H9 (cell line): ENCODE results near the gene PPA1. TPM values are rescaled to one million over a fixed set of nuclear protein-coding genes. Genes with fewer than 3 reads are reported as not detected.

Experiments
- DNase-seq: peaks from one replicate; pipeline ENCODE4 v3.0.0-alpha.2; 2017
- H2AFZ ChIP-seq: one replicate; pipeline ENCODE4 v1.6.1; 2013; ENCODE audit warnings: mild to moderate bottlenecking, low read length, control low read depth, moderate library complexity
- H2AK5ac ChIP-seq: 2 replicates; pipeline ENCODE4 v1.6.1; 2013; ENCODE audit warnings: low read length, control low read depth, mixed read lengths; ENCODE audit not compliant: insufficient read length
- H2BK120ac ChIP-seq: one replicate; pipeline ENCODE4 v1.6.1; 2013; ENCODE audit warnings: low read depth, mild to moderate bottlenecking, low read length, control low read depth, inconsistent platforms; ENCODE audit not compliant: poor library complexity, severe bottlenecking
- H2BK12ac ChIP-seq: 2 replicates; pipeline ENCODE4 v1.6.1; 2013; ENCODE audit warnings: low read length, control low read depth, mixed read lengths, low read depth; ENCODE audit not compliant: insufficient read length
- H2BK15ac ChIP-seq: 2 replicates; pipeline ENCODE4 v1.6.1; 2013; ENCODE audit warnings: low read depth, low read length, control low read depth
- H2BK20ac ChIP-seq: one replicate; pipeline ENCODE4 v1.6.1; 2013; ENCODE audit warnings: low read depth, mild to moderate bottlenecking, low read length, control low read depth, inconsistent platforms; ENCODE audit not compliant: poor library complexity, severe bottlenecking
- H2BK5ac ChIP-seq: 2 replicates; pipeline ENCODE4 v1.6.1; 2013; ENCODE audit warnings: low read length, control low read depth, mixed read lengths; ENCODE audit not compliant: insufficient read length
- H3K14ac ChIP-seq: 2 replicates; pipeline ENCODE4 v1.6.1; 2013; ENCODE audit warnings: low read length, control low read depth; ENCODE audit not compliant: insufficient read depth
- H3K18ac ChIP-seq: 2 replicates; pipeline ENCODE4 v1.6.1; 2013; ENCODE audit warnings: low read depth, mild to moderate bottlenecking, mixed read lengths, low read length, control low read depth; ENCODE audit not compliant: insufficient read length
- H3K23ac ChIP-seq: 2 replicates; pipeline ENCODE4 v1.6.1; 2013; ENCODE audit warnings: low read length, control low read depth, mixed read lengths, low read depth; ENCODE audit not compliant: insufficient read length
- H3K23me2 ChIP-seq: 2 replicates; pipeline ENCODE4 v1.6.1; 2013; ENCODE audit warnings: low read depth, mild to moderate bottlenecking, mixed read lengths, low read length, control low read depth; ENCODE audit not compliant: insufficient read length, poor library complexity, severe bottlenecking
- H3K27ac ChIP-seq: 2 replicates; pipeline ENCODE4 v1.5.1; 2013; ENCODE audit warnings: low read length, control low read depth, mixed read lengths, low read depth; ENCODE audit not compliant: insufficient read length
- H3K27me3 ChIP-seq: 2 replicates; pipeline ENCODE4 v1.6.1; 2013; ENCODE audit warnings: low read length, control low read depth, inconsistent platforms; ENCODE audit not compliant: insufficient read depth
- H3K4ac ChIP-seq: 2 replicates; pipeline ENCODE4 v1.6.1; 2013; ENCODE audit warnings: low read depth, mild to moderate bottlenecking, control low read depth, inconsistent platforms, low read length, moderate library complexity
- H3K4me1 ChIP-seq: 2 replicates; pipeline ENCODE4 v1.6.1; 2013; ENCODE audit warnings: low read length, control low read depth, inconsistent platforms; ENCODE audit not compliant: insufficient read depth
- H3K4me2 ChIP-seq: 2 replicates; pipeline ENCODE4 v1.6.1; 2013; ENCODE audit warnings: low read length, control low read depth, mixed read lengths; ENCODE audit not compliant: insufficient read length, insufficient read depth
- H3K56ac ChIP-seq: 2 replicates; pipeline ENCODE4 v1.6.1; 2013; ENCODE audit warnings: low read depth, mild to moderate bottlenecking, mixed read lengths, low read length, control low read depth; ENCODE audit not compliant: insufficient read length
- H3K79me1 ChIP-seq: 2 replicates; pipeline ENCODE4 v1.6.1; 2013; ENCODE audit warnings: low read depth, mild to moderate bottlenecking, moderate library complexity, low read length, control low read depth, inconsistent platforms; ENCODE audit not compliant: insufficient read depth, poor library complexity, severe bottlenecking
- H3K79me2 ChIP-seq: 2 replicates; pipeline ENCODE4 v1.6.1; 2013; ENCODE audit warnings: low read length, control low read depth, inconsistent platforms; ENCODE audit not compliant: insufficient read depth
- H3K9ac ChIP-seq: 2 replicates; pipeline ENCODE4 v1.6.1; 2013; ENCODE audit warnings: low read length, control low read depth, mixed read lengths; ENCODE audit not compliant: insufficient read length; ENCODE audit errors: extremely low read depth
- H3K9me3 ChIP-seq: one replicate; pipeline ENCODE4 v1.6.1; 2013; ENCODE audit warnings: low read depth, low read length, inconsistent platforms; ENCODE audit not compliant: control insufficient read depth
- H3T11ph ChIP-seq: one replicate; pipeline ENCODE4 v1.6.1; 2013; ENCODE audit warnings: mild to moderate bottlenecking, low read length, control low read depth, inconsistent platforms
- H4K20me1 ChIP-seq: one replicate; pipeline ENCODE4 v1.6.1; 2013; ENCODE audit not compliant: control insufficient read depth, insufficient read length, insufficient read depth
- H4K5ac ChIP-seq: 2 replicates; pipeline ENCODE4 v1.6.1; 2013; ENCODE audit warnings: low read depth, mild to moderate bottlenecking, mixed read lengths, low read length, control low read depth; ENCODE audit not compliant: insufficient read length
- H4K8ac ChIP-seq: replicated peaks from 2 replicates; pipeline ENCODE4 v1.6.1; 2013; ENCODE audit warnings: low read length, control low read depth, mixed read lengths, low read depth; ENCODE audit not compliant: insufficient read length
- H4K91ac ChIP-seq: 2 replicates; pipeline ENCODE4 v1.6.1; 2013; ENCODE audit warnings: low read depth, mild to moderate bottlenecking, moderate library complexity, mixed read lengths, low read length, control low read depth; ENCODE audit not compliant: insufficient read length
- H3K27ac Mint-ChIP-seq, 3 experiments: 2 replicates in 2 of 3; 3 replicates in 1 of 3; pipeline ENCODE4 v1.8.0; 2020 to 2021; ENCODE audit warnings: mixed read lengths in 3 of 3, mild to moderate bottlenecking in 1 of 3, moderate library complexity in 1 of 3
- H3K27me3 Mint-ChIP-seq: 2 replicates; pipeline ENCODE4 v1.8.0; 2021; ENCODE audit warnings: low read depth, mild to moderate bottlenecking, moderate library complexity, mixed read lengths
- H3K36me3 Mint-ChIP-seq, 3 experiments: 2 replicates in 2 of 3; 3 replicates in 1 of 3; pipeline ENCODE4 v1.8.0; 2020 to 2021; ENCODE audit warnings: low read depth in 3 of 3, mixed read lengths in 3 of 3; ENCODE audit not compliant: insufficient read depth in 1 of 3
- H3K4me1 Mint-ChIP-seq, 2 experiments: 2 replicates each; pipeline ENCODE4 v1.8.0; 2020; ENCODE audit warnings: mixed read lengths in 2 of 2
- H3K4me3 Mint-ChIP-seq, 2 experiments: 2 replicates in 1 of 2; 3 replicates in 1 of 2; pipeline ENCODE4 v1.8.0; 2020 to 2021; ENCODE audit warnings: mild to moderate bottlenecking in 2 of 2, mixed read lengths in 2 of 2, moderate library complexity in 1 of 2
- H3K9me3 Mint-ChIP-seq, 2 experiments: 2 replicates in 1 of 2; 3 replicates in 1 of 2; pipeline ENCODE4 v1.8.0; 2020; ENCODE audit warnings: mild to moderate bottlenecking in 2 of 2, mixed read lengths in 2 of 2, moderate library complexity in 1 of 2
- WGBS: extraction: QIAGEN DNeasy Blood & Tissue Kit; methylation state at CpG from one replicate; pipeline ENCODE4 v1.1.7; 2013; ENCODE audit warnings: missing lambda C conversion rate, low lambda C conversion rate, mixed read lengths; ENCODE audit not compliant: insufficient read length; ENCODE audit errors: extremely low coverage; 5-methylcytosine and 5-hydroxymethylcytosine counted together
- total RNA-seq: library from RNA; stranded (reverse); gene quantifications from 2 replicates; pipeline ENCODE4 v1.2.1, GENCODE V29; 2021
- TF ChIP-seq, protein P1 (sequence below): fragments of 200-600 bp; sonication (generic); conservative IDR thresholded peaks from 3 replicates; pipeline ENCODE4 v1.8.0; 2021; ENCODE audit warnings: antibody characterized with exemption, mild to moderate bottlenecking

PPA1 gene
- total RNA-seq, 1 experiment from 2014 or later = 115 TPM

DNA sequence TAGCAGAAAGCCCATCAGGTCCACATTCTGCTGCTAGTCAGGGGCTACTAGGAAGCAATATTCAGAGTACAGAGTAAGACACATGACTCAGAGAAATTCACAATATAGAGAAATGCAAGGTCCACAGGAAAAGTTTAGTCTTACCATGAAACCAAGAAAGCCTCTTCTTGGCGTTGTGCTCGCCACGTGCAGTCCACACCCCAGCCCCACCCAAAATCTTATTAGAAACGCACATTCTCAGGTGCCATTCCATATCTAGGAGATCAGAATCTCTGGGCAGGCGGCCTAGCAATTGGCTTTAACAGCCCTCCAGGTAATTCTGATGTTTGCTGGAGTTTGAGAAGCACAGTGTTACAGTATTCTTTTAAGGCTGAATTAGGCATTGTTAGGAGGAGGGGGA lies 47.1 kb downstream of the PPA1 start:
- no peak overlapping the region for H3K4me3 Mint-ChIP-seq
- Histone ChIP-seq H3K23ac (no peak overlapping the region), H2BK12ac (no peak overlapping the region), H2AFZ (no peak overlapping the region), H2BK5ac (no peak overlapping the region), H3K4me2 (no peak overlapping the region), H3K79me2 (no peaks in the 10 kb centered on the region), H4K5ac (no peak overlapping the region), H2BK120ac (no peak overlapping the region), H4K20me1 (no peaks in the 10 kb centered on the region), H2BK15ac (no peak overlapping the region), H3K23me2 (no peaks in the 10 kb centered on the region), H3K4ac (no peak overlapping the region), H3K79me1 (no peaks in the 10 kb centered on the region), H4K91ac (no peak overlapping the region), H3K9ac (no peak overlapping the region), H3K14ac (no peak overlapping the region), H2BK20ac (no peak overlapping the region), H3K27ac (no peak overlapping the region), H4K8ac (no peak overlapping the region), H3K27me3 (no peaks in the 10 kb centered on the region), H3K56ac (no peak overlapping the region), H3K9me3 (no peaks in the 10 kb centered on the region), H3K4me1 (no peaks in the 10 kb centered on the region), H2AK5ac (no peak overlapping the region), H3K18ac (no peak overlapping the region), H3T11ph (no peak overlapping the region)
- TF ChIP-seq, protein P1, sequence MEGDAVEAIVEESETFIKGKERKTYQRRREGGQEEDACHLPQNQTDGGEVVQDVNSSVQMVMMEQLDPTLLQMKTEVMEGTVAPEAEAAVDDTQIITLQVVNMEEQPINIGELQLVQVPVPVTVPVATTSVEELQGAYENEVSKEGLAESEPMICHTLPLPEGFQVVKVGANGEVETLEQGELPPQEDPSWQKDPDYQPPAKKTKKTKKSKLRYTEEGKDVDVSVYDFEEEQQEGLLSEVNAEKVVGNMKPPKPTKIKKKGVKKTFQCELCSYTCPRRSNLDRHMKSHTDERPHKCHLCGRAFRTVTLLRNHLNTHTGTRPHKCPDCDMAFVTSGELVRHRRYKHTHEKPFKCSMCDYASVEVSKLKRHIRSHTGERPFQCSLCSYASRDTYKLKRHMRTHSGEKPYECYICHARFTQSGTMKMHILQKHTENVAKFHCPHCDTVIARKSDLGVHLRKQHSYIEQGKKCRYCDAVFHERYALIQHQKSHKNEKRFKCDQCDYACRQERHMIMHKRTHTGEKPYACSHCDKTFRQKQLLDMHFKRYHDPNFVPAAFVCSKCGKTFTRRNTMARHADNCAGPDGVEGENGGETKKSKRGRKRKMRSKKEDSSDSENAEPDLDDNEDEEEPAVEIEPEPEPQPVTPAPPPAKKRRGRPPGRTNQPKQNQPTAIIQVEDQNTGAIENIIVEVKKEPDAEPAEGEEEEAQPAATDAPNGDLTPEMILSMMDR = no peak
- no peaks in the 10 kb centered on the region for H3K9me3 Mint-ChIP-seq
- no peaks in the 10 kb centered on the region for H3K36me3 Mint-ChIP-seq
- peaks cover 35% of the 10 kb centered on the region for H3K27me3 Mint-ChIP-seq
- no peaks in the 10 kb centered on the region for H3K4me1 Mint-ChIP-seq
- WGBS = no CpG with 5 or more reads among the region's 5 CpGs
- H3K27ac Mint-ChIP-seq = no peak overlapping the region; a peak in 1 of 7 replicates
- DNase-seq = no peak
